Gastroesophageal sphincter (tissue), 4 donors: Measurements from ENCODE around the gene SMCR8. TPM values are rescaled to one million over a fixed set of nuclear protein-coding genes. Genes with fewer than 3 reads are reported as not detected.
A peak's percentile ranks its signal among the peaks of the same experiment; 100 is the strongest.

Source experiments
- ATAC-seq: fragments of 150-250 bp; one replicate; pipeline ENCODE4 v1.9.1; 2016; ENCODE audit warnings: mild to moderate bottlenecking, moderate library complexity
- H3K27ac ChIP-seq, 4 donors: fragments of 200-600 bp; sonication (generic) in 3 of 4; 1 replicate in 3 of 4; 2 replicates in 1 of 4; pipeline ENCODE4 v1.5.1; 2016 to 2019
- H3K27me3 ChIP-seq: fragments of 200-600 bp; sonication (generic); one replicate; pipeline ENCODE4 v1.5.1; 2019
- H3K36me3 ChIP-seq, 2 donors: fragments of 200-600 bp; sonication (generic); one replicate each; pipeline ENCODE4 v1.5.1; 2019; ENCODE audit warnings: control low read depth in 1 of 2
- H3K4me1 ChIP-seq, 3 donors: fragments of 200-600 bp; sonication (generic); 1 replicate in 2 of 3; 2 replicates in 1 of 3; pipeline ENCODE4 v1.5.1; 2016 to 2019; ENCODE audit warnings: control low read depth in 2 of 3
- H3K4me3 ChIP-seq, 2 donors: fragments of 200-600 bp; sonication (generic); one replicate each; pipeline ENCODE4 v1.5.1; 2019; ENCODE audit warnings: mild to moderate bottlenecking in 1 of 2, moderate library complexity in 1 of 2
- H3K9me3 ChIP-seq, 3 donors: fragments of 200-600 bp; sonication (generic); one replicate each; pipeline ENCODE4 v1.5.1; 2017 to 2019; ENCODE audit warnings: control low read depth in 2 of 3
- CTCF ChIP-seq, 4 experiments: fragments of 200-600 bp in 2 of 4; fragments of 450-650 bp in 2 of 4; sonication (generic) in 1 of 4; IDR thresholded peaks; one replicate each; pipeline ENCODE4 v1.5.1; 2017 to 2019; ENCODE audit warnings: antibody characterized with exemption in 4 of 4, mild to moderate bottlenecking in 2 of 4, moderate library complexity in 2 of 4
- EP300 ChIP-seq: sonication (generic); formaldehyde crosslinking; IDR thresholded peaks from one replicate; pipeline ENCODE4 v1.6.1; 2017; ENCODE audit warnings: antibody characterized with exemption, mild to moderate bottlenecking
- POLR2A ChIP-seq, 2 donors: fragments of 450-650 bp; IDR thresholded peaks; one replicate each; pipeline ENCODE4 v1.6.1; 2017; ENCODE audit warnings: antibody characterized with exemption in 2 of 2, mild to moderate bottlenecking in 2 of 2, moderate library complexity in 1 of 2
- POLR2AphosphoS5 ChIP-seq: sonication (generic); formaldehyde crosslinking; IDR thresholded peaks from one replicate; pipeline ENCODE4 v1.6.1; 2017; ENCODE audit warnings: antibody characterized with exemption
- WGBS, 2 donors: methylation state at CpG; one replicate each; pipeline ENCODE4 v1.1.5; 2018; ENCODE audit warnings: low coverage in 1 of 2; 5-methylcytosine and 5-hydroxymethylcytosine counted together
- total RNA-seq, 4 donors: library from RNA; depleted of rRNA; stranded (reverse); fragments of >200 nt; gene quantifications; one replicate each; pipeline ENCODE4 v1.1.0, GENCODE V29; 2016

The SMCR8 gene
- total RNA-seq: 10 to 100 TPM; 14.0 to 20.0 (median 14.9) TPM

GRCh38 chr17:18314731-18315561, at the start of gene SMCR8, which contains the start of gene TOP3A:
SMCR8 (plus strand) TSS chr17:18315293; CDS start chr17:18315790, 497 bp downstream.
TOP3A (minus strand) TSS chr17:18314994; CDS start chr17:18314778, 216 bp downstream.
- peak within 1 kb of the TSS; percentile 89 to 94 for H3K4me3 ChIP-seq
- no peaks in the 10 kb centered on the region for H3K9me3 ChIP-seq
- peak; percentile 99 for ATAC-seq
- TF ChIP-seq POLR2AphosphoS5 (peak; percentile 84), CTCF (IDR thresholded peaks at IDR 0.05) (peak in 2 of 4 experiments; percentile 19 to 39), POLR2A (IDR thresholded peaks at IDR 0.05) (peak; percentile 29 to 32), EP300 (no peak)
- WGBS, 2 donors: 0% methylated on average over 10 of the region's 78 CpGs; no CpG with 5 or more reads in 1 of the 2 donors
- H3K27ac ChIP-seq: peak within 1 kb of the TSS; percentile 81 to 93 (median 88)
- peaks cover 0 to 50% of the 10 kb centered on the region in 2 donors for H3K36me3 ChIP-seq
- peaks cover 15 to 77% (median 56%) of the 10 kb centered on the region in 3 donors for H3K4me1 ChIP-seq
- H3K27me3 ChIP-seq: no peaks in the 10 kb centered on the region

- 0% methylated on average over 1 of the region's 10 CpGs; no CpG with 5 or more reads in 1 of the 2 donors for WGBS, 2 donors
- H3K4me1 ChIP-seq: peaks cover 0 to 14% (median 0%) of the 10 kb centered on the region in 3 donors
- no peaks in the 10 kb centered on the region for H3K9me3 ChIP-seq
- no peaks in the 10 kb centered on the region for H3K27me3 ChIP-seq
- H3K36me3 ChIP-seq: peaks cover 0 to 52% of the 10 kb centered on the region in 2 donors
- no peak overlapping the region for H3K4me3 ChIP-seq
- ATAC-seq: no peak
- H3K27ac ChIP-seq: no peak overlapping the region
- TF ChIP-seq CTCF (IDR thresholded peaks at IDR 0.05) (no peak), POLR2A (IDR thresholded peaks at IDR 0.05) (no peak), EP300 (no peak), POLR2AphosphoS5 (no peak)
Measured at GRCh38 chr17:18267366-18267765, 47.7 kb upstream of the SMCR8 start.

GRCh38 chr17:18267927-18268711, 47.0 kb upstream of the SMCR8 start:
- 63 to 66% methylated on average over 6 to 8 of the region's 14 CpGs for WGBS, 2 donors
- peak; percentile 39 for ATAC-seq
- peaks cover 0 to 53% of the 10 kb centered on the region in 2 donors for H3K36me3 ChIP-seq
- H3K4me1 ChIP-seq: peaks cover 0 to 7% (median 0%) of the 10 kb centered on the region in 3 donors
- H3K9me3 ChIP-seq: no peaks in the 10 kb centered on the region
- no peak overlapping the region for H3K27ac ChIP-seq
- no peaks in the 10 kb centered on the region for H3K27me3 ChIP-seq
- H3K4me3 ChIP-seq: no peak overlapping the region
- no peak for TF ChIP-seq CTCF (IDR thresholded peaks at IDR 0.05)
- TF ChIP-seq POLR2AphosphoS5: no peak
- no peak for TF ChIP-seq POLR2A (IDR thresholded peaks at IDR 0.05)
- no peak for TF ChIP-seq EP300

- ATAC-seq: no peak
- Histone ChIP-seq H3K36me3 (peaks cover 0 to 51% of the 10 kb centered on the region in 2 donors), H3K4me1 (peaks cover 0 to 5% (median 0%) of the 10 kb centered on the region in 3 donors), H3K27me3 (no peaks in the 10 kb centered on the region), H3K27ac (no peak overlapping the region), H3K4me3 (no peak overlapping the region), H3K9me3 (no peaks in the 10 kb centered on the region)
- WGBS, 2 donors: 76 to 81% methylated on average over 6 to 10 of the region's 14 CpGs
- no peak for TF ChIP-seq EP300
- TF ChIP-seq POLR2AphosphoS5: no peak
- TF ChIP-seq POLR2A (IDR thresholded peaks at IDR 0.05): no peak
- TF ChIP-seq CTCF (IDR thresholded peaks at IDR 0.05): no peak
Measured at GRCh38 chr17:18270046-18270931, 44.8 kb upstream of the SMCR8 start.
